KOPT-K1 (cell line): ENCODE data around the gene NPHS1.
"Not testable (repeated sequence)": the region's sequence is repeated elsewhere in the genome, so short reads cannot be mapped to it uniquely, and the experiment has no call there.

ENCODE experiments used
- H3K27ac ChIP-seq: fragments of 200-600 bp; sonication (generic); 2 replicates; pipeline ENCODE4 v1.5.1; 2016; ENCODE audit warnings: antibody characterized with exemption, mild to moderate bottlenecking, low read depth, low read length; ENCODE audit not compliant: poor library complexity, severe bottlenecking
- H3K36me3 ChIP-seq: fragments of 200-600 bp; sonication (generic); 2 replicates; pipeline ENCODE4 v1.5.1; 2017; ENCODE audit warnings: antibody characterized with exemption, mild to moderate bottlenecking, low read length, moderate library complexity; ENCODE audit not compliant: insufficient read depth
- H3K9me3 ChIP-seq: fragments of 200-600 bp; sonication (generic); 2 replicates; pipeline ENCODE4 v1.5.1; 2017; ENCODE audit warnings: antibody characterized with exemption, low read length, mild to moderate bottlenecking; ENCODE audit not compliant: insufficient read depth, poor library complexity, severe bottlenecking

Gene NPHS1

DNA sequence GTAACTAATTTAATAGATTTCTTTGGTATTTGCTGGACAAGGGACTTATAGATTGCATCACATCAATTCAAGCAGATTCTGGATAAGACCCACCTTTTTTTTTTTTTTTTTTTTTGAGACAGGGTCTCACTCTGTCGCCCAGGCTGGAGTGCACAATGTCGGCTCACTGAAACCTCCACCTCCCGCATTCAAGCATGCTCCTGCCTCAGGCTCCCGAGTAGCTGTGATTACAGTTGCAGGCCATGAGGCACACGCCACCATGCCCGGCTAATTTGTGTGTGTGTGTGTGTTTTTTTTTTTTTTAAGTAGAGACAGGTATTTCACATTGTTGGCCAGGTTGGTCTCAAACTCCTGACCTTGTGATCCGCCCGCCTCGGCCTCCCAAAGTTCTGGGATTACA lies 35.5 kb downstream of the NPHS1 start:
- Histone ChIP-seq H3K27ac (no peak overlapping the region), H3K36me3 (no peaks in the 10 kb centered on the region), H3K9me3 (no peaks in the 10 kb centered on the region)

GRCh38 chr19:35816262-35816661 lies 36.0 kb downstream of the NPHS1 start:
- Histone ChIP-seq H3K27ac (no peak overlapping the region), H3K36me3 (no peaks in the 10 kb centered on the region), H3K9me3 (no peaks in the 10 kb centered on the region)

GRCh38 chr19:35813043-35813890 lies 39.0 kb downstream of the NPHS1 start:
- H3K9me3 ChIP-seq, result no peaks in the 10 kb centered on the region

GRCh38 chr19:35812220-35813042 lies 39.9 kb downstream of the NPHS1 start, which contains the start of gene PRODH2:
PRODH2 (minus strand) TSS chr19:35812845; CDS start chr19:35812805, 40 bp downstream.
- H3K36me3 ChIP-seq, result no peaks in the 10 kb centered on the region
- H3K9me3 ChIP-seq, result no peaks in the 10 kb centered on the region
- no peak within 1 kb of the TSS for H3K27ac ChIP-seq

More at GRCh38 chr19:35813043-35813890, 39.0 kb downstream of the NPHS1 start:
- Histone ChIP-seq H3K36me3 (no peaks in the 10 kb centered on the region), H3K27ac (no peak overlapping the region)

DNA sequence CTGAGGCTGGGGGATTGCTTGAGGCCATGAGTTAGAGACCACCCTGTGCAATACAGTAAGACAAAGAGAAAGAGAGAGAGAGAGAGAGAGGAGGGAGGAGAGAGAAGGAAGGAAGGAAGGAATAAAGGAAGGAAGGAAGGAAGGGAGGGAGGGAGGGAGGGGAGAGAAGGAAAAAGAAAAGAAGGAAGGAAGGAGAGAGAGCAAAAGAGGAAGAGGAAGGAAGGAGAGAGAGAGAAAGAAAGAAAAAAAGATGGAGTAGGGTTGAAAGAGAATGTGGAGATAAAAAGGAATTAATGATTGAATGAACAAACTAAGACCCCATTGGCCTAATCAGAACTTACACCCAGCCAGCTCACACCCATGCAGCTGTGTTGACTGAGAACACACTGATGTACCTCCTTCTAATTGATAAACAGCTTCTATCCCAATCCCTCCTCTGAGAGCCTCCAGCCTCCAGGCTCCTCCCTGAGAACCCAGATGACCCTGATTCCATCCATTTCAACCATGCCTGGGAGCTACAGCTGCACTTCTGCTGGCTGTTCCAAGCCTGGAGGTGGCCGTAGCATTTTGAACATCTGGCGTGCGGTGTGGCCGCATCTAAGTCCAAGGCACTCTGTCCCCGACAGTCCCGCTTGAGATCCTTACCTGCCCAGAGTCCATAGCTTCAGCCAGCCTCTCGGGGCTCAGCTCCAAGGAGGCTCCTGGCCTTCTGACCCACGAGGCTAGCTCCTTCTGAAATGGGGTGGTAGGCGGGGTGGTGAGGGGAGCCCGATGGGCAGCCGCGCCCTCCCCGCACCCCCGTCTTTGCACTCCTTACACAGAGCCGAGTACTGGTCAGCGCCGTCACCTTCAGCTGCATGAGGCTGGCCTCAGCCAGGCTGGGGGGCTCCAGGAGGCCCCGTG lies 40.7 kb downstream of the NPHS1 start:
- H3K9me3 ChIP-seq, result no peaks in the 10 kb centered on the region
- H3K27ac ChIP-seq, result no peak overlapping the region
- H3K36me3 ChIP-seq, result no peaks in the 10 kb centered on the region

DNA sequence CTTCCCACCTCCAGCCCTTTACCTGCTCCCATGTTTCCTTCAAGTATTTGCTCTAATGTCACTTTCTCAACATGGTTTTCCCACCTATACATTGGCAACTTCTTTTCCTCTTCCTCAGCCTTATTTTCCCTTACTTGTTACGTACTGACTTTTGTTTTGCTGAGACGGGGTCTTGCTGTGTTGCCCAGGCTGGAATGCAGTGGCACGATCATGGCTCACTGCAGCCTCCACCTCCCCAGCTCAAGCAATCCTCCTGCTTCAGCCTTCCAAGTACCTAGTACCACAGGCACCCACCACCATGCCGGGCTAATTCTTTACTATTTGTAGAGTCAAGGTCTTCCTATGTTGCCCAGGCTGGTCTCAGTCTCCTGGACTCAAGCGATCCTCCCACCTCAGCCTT lies 44.7 kb downstream of the NPHS1 start:
- no peak overlapping the region for H3K27ac ChIP-seq
- no peaks in the 10 kb centered on the region for H3K9me3 ChIP-seq
- no peaks in the 10 kb centered on the region for H3K36me3 ChIP-seq

DNA sequence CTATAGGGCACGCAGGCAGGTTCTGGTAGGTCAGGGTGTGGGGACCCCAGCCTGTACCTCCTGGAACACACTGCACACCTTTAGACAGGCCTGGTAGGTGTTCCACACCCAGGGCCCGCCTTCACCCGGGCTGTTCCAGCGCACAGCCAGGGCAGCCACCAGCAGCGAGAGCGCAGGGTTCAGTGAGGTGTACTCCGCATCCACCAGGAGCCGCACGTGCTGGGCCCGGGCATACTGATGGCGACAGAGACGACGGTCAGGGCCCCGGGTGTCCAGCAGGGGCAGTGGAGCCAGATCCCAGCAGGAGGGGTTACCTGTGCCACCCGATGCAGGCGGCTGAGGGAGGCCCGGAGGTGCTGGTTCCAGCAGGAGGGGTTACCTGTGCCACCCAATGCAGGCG lies 45.7 kb downstream of the NPHS1 start:
- no peaks in the 10 kb centered on the region for H3K36me3 ChIP-seq
- H3K9me3 ChIP-seq, result no peaks in the 10 kb centered on the region
- H3K27ac ChIP-seq, result no peak overlapping the region

GRCh38 chr19:35805526-35806102 lies 46.7 kb downstream of the NPHS1 start:
- no peaks in the 10 kb centered on the region for H3K9me3 ChIP-seq
- no peak overlapping the region for H3K27ac ChIP-seq
- no peaks in the 10 kb centered on the region for H3K36me3 ChIP-seq

DNA sequence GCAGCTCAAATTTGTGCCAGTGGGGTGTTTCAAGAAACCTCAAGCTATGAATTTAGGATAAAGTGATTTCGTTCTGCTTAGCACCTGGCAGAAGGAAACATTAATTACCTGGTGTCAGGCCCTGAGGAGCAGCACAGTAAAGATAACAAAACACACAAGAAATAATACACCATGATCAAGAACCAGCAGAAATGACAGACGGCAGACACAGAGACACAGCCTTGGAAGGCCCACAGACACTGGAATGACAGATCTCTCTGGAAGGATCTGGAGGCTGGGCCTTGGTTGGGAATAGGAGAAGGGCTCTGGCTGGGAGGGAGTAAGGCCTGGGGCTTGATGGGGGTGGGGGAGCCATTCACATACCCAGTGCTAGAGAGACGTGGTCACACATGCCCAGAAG lies 50.5 kb downstream of the NPHS1 start:
- Histone ChIP-seq H3K9me3 (no peaks in the 10 kb centered on the region), H3K27ac (no peak overlapping the region), H3K36me3 (no peaks in the 10 kb centered on the region)

GRCh38 chr19:35797663-35798062 lies 54.6 kb downstream of the NPHS1 start:
- H3K9me3 ChIP-seq, result no peaks in the 10 kb centered on the region
- no peaks in the 10 kb centered on the region for H3K36me3 ChIP-seq
- no peak overlapping the region for H3K27ac ChIP-seq

- no peak overlapping the region for H3K27ac ChIP-seq
- no peaks in the 10 kb centered on the region for H3K9me3 ChIP-seq
- H3K36me3 ChIP-seq, result no peaks in the 10 kb centered on the region
Observed at GRCh38 chr19:35796645-35797542, 55.4 kb downstream of the NPHS1 start.

DNA sequence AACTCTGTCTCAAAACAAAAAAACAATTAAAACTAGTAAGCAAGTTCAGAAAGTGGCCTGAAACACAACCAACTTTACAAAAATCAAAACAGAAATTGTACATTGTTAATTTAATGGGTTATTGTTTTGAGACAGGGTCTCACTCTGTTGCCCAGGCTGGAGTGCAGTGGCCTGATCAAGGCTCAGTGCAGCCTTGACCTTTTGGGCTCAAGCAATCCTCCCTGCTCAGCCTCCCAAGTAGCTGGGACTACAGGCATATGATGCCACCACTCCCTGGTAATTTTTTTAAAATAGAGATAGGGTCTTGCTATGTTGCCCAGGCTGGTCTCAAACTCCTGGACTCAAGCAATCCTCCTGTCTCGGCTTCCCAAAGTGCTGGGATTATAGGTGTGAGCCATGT lies 56.7 kb downstream of the NPHS1 start:
- H3K36me3 ChIP-seq, H3K27ac ChIP-seq, H3K9me3 ChIP-seq: not testable (repeated sequence)

GRCh38 chr19:35793381-35794165 lies 58.7 kb downstream of the NPHS1 start:
- Histone ChIP-seq H3K36me3 (no peaks in the 10 kb centered on the region; the same call in 1 of the 2 replicates), H3K27ac (no peak overlapping the region)

More at GRCh38 chr19:35793381-35794165, 58.7 kb downstream of the NPHS1 start:
- no peaks in the 10 kb centered on the region for H3K9me3 ChIP-seq
